22Rv1 (cell line): ENCODE results near the gene SLC12A7.
"Not testable (repeated sequence)": the region's sequence is repeated elsewhere in the genome, so short reads cannot be mapped to it uniquely, and the experiment has no call there.

Experiments used
- H3K27ac ChIP-seq: fragments of 450-650 bp; 2 replicates; pipeline ENCODE4 v1.5.1; 2017
- ZFX ChIP-seq: fragments of 450-650 bp; IDR thresholded peaks from 2 replicates; pipeline ENCODE4 v1.6.1; 2017; ENCODE audit warnings: antibody characterized with exemption, borderline replicate concordance
- TF ChIP-seq, protein P1 (sequence below): fragments of 450-650 bp; IDR thresholded peaks from 2 replicates; pipeline ENCODE4 v1.5.1; 2017; ENCODE audit warnings: mild to moderate bottlenecking

Gene SLC12A7

DNA sequence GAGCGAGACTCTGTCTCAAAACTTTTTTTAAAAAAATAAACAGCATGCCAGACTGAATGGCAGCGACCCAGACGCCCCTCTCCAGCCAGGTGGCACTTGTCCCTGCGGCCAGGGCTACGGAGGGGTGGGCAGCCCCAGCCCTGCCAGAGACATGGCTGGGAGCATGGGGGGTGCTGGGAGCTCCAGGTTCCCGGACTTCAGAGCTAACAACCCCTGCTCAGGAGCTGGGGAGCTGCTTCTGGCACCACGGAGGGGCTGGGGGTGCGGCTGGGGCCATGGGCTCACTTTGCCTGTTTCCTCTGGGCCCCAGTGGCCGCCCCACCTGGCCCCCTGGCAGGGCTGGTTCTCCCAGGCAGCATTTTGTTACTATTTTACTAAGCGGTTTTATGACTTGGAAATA is 49.9 kb downstream of the SLC12A7 start:
- no peak overlapping the region for H3K27ac ChIP-seq
- no peak for TF ChIP-seq ZFX
- TF ChIP-seq, protein P1, sequence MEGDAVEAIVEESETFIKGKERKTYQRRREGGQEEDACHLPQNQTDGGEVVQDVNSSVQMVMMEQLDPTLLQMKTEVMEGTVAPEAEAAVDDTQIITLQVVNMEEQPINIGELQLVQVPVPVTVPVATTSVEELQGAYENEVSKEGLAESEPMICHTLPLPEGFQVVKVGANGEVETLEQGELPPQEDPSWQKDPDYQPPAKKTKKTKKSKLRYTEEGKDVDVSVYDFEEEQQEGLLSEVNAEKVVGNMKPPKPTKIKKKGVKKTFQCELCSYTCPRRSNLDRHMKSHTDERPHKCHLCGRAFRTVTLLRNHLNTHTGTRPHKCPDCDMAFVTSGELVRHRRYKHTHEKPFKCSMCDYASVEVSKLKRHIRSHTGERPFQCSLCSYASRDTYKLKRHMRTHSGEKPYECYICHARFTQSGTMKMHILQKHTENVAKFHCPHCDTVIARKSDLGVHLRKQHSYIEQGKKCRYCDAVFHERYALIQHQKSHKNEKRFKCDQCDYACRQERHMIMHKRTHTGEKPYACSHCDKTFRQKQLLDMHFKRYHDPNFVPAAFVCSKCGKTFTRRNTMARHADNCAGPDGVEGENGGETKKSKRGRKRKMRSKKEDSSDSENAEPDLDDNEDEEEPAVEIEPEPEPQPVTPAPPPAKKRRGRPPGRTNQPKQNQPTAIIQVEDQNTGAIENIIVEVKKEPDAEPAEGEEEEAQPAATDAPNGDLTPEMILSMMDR: no peak

DNA sequence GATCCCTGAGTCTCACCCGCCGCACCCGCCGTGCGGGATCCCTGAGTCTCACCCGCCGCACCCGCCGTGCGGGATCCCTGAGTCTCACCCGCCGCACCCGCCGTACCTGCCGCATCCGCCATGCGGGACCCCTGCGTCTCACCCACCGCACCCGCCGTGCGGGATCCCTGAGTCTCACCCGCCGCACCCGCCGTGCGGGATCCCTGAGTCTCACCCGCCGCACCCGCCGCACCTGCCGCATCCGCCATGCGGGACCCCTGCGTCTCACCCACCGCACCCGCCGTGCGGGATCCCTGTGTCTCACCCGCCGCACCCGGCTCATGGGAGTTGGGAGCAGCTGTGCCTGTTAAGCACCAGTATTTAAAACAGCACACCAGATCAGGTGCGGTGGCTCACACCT is 50.6 kb downstream of the SLC12A7 start:
- H3K27ac ChIP-seq: not testable (repeated sequence)

DNA sequence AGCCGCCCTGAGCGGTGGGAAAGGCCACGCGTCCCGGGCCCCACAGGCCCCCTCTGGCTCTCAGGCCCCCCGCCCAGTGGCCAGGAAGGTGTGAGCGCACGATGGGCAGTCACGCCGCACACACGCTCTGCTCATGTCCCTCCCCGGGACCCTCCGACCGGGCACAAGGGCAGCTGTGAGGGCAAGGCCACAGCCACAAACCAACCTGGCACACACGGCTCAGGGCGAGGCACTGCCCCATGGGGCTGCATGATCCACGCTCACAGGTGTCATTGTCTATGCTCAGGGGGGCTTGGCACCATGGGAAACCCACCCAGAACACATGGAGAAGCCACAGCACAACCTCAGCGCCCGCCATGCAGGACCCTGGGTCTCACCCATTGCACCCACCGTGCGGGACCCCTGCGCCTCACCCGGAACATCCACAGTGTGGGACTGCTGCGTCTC is 51.3 kb downstream of the SLC12A7 start:
- TF ChIP-seq, protein P1: no peak
- TF ChIP-seq ZFX: no peak
- no peak overlapping the region for H3K27ac ChIP-seq

DNA sequence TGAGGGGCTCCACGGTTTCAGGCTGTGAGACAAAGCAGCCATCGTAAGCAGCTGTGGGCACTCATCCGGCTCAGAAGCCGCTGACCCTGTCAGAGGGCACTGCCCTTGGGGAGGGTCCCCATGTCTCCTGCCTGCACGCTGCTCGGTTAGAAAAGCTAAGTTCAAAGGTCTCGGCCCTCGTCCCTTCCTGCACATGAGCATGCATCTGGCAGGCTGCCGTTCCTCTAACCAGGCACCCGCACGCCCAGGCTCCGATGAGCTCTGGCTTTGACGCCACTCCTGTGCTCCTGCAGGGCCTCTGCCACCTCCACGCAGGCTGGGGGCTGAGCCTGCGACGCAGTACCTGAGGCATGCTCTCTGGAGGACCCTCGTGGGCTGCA is 52.0 kb downstream of the SLC12A7 start:
- no peak overlapping the region for H3K27ac ChIP-seq

DNA sequence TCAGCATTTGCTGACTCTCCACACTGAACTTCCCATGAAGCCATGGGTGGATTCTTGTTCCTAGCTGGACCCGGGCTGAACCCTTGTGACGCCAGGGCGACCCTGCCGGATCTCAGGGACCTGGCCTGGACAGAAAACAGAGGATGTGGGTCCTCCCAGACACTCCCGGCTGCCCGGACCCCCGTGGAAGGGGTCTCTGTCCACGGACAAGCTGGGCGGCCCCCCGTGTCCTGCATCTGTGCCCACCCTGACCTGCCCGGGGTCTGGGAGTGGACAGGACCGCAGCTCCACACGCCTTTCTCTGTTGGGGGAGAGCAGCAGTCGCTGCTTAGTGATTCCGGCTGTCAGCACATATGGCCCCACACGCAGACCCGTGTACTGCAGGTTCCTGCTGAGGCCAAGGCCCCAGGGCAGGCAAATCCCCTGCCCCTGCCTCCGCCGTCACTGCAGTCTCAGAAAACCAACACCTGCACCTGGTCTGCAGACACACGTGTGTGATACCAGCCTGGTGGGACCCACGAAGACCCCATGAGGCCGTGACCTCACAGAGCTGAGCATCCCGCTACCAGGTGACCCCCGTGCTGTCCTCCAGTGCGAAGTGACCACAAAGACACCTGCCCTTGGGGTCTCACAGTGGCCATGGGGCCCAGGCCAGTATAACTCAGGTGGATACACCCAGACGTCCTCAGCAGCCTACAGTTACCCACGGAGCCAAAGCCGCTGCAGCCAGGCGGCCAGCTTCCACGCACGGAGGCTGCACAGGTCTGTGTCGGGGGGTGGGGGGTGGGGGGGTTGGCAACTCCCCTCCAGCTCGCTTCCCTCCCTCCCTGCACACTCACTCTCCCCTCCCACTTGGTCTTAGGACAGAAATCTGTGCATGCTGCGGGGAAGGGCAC is 52.6 kb downstream of the SLC12A7 start:
- no peak for TF ChIP-seq ZFX
- TF ChIP-seq, protein P1: no peak
- H3K27ac ChIP-seq: no peak overlapping the region

More for the DNA sequence above, 52.0 kb downstream of the SLC12A7 start:
- TF ChIP-seq ZFX: no peak
- TF ChIP-seq, protein P1: no peak

DNA sequence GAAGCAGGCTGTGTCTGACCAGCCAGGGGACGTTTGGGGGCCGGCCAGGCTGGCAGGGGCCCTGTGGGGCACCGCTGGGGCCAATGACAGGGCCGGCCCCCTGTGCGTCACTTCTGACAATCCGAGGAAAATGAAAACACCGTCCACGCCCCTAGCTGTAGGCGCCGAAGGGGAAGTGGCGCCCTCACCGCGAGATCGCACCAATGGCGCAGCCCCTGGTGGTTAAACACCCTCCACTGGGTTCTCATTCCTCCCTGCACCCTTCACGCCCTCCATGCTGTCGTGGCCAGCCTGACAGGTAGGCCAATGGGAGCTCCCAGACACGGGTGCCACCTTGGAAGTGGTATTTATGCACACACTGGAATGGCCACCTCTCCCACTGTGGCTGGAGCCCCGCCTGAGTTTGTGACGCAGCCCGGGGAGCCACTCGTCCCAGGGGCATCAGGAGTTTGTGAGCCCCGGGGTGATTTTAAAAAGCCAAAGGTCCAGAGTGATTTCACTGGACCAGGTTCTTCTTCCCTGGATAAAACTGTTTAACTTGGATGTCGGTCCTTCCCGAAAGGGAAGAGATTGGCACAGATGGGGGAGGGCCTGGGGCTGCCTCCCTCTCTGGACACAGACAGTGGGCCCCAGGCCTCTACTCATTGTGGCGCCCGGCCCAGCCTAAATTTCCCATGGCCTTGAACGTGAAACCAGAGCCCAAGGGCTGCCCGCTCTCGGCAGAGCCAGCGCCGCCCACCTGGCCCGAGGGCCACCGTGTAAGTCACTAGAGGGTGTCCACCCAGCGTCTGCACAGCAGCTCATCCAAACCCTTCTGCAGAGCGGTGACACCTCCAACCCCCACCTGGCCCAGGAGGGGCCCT is 53.5 kb downstream of the SLC12A7 start:
- no peak overlapping the region for H3K27ac ChIP-seq
- TF ChIP-seq, protein P1: no peak
- no peak for TF ChIP-seq ZFX

DNA sequence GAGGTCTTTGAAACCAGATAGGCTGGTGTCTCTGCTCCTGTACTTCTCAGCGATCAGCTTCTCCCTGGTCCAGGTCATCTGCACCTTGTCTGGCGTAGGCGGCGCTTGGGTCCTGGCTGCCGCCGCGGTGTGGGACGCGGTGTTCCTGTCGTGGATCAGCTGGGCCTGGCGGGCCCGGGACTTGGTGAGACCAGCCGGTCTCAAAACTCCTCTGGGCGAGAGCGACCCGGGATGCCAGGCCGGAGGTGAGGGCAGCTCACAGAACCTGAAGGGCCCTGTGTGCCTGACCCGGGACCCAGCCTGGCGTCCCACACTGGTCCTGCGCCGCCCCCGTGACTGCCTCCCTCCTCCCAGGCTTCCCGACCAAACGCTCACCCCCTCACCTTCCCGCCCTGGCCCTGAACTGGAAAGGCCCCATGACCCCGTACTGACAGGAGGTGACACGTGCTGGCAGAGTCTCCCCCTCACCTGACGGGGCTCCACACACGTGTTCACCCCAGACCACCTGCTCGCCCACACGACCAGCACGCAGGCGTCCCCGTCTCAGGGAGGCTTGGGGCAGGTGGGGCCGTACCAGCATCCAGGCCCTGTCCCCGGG is 54.3 kb downstream of the SLC12A7 start:
- no peak overlapping the region for H3K27ac ChIP-seq
- no peak for TF ChIP-seq ZFX
- TF ChIP-seq, protein P1: no peak
